ENCODE results near the gene KCTD14. TPM values are rescaled to one million over a fixed set of nuclear protein-coding genes. Genes with fewer than 3 reads are reported as not detected.

KCTD14 gene
- total and polyA plus RNA-seq, 9 of the 15 experiments (the other 6 are each of a cell fraction or from before 2014, with no cell fraction given): 0.04 to 0.30 (median 0.11) TPM; not detected in 2

GRCh38 chr11:78050964-78051831, 28.1 kb upstream of the KCTD14 start (continued):
- TF ChIP-seq DLX4 (CRISPR knock-in tag; IDR thresholded peaks at IDR 0.05) (no peak), MLLT1 (IDR thresholded peaks at IDR 0.05) (no peak), ZNF24 (IDR thresholded peaks at IDR 0.05) (no peak), ZNF280A (IDR thresholded peaks at IDR 0.05; ENCODE audit: low read depth, partially characterized antibody) (no peak), SOX6 (IDR thresholded peaks at IDR 0.05) (no peak), NFIX (CRISPR knock-in tag; IDR thresholded peaks at IDR 0.05; ENCODE audit: low read depth) (no peak), GATAD2B (IDR thresholded peaks at IDR 0.05; ENCODE audit: borderline replicate concordance) (no peak), CAMTA2 (CRISPR knock-in tag; conservative IDR thresholded peaks at IDR 0.05) (no peak), NCOR1 (IDR thresholded peaks at IDR 0.05) (0 out of 2 replicates have a peak, but pooled peaks have one; percentile 39), HMGN3 (IDR thresholded peaks at IDR 0.05; ENCODE audit: borderline replicate concordance, extremely low read depth, insufficient read length, low read depth, low read length) (no peak), ZBTB17 (CRISPR knock-in tag; IDR thresholded peaks at IDR 0.05) (no peak), HES1 (IDR thresholded peaks at IDR 0.05; ENCODE audit: low read depth) (no peak), ID3 (CRISPR knock-in tag; IDR thresholded peaks at IDR 0.05) (no peak), ID3 (tag; IDR thresholded peaks at IDR 0.05) (no peak), ZNF583 (CRISPR knock-in tag; IDR thresholded peaks at IDR 0.05) (peak; percentile 82; the same call in 1 of the 2 replicates), RBM25 (IDR thresholded peaks at IDR 0.05; ENCODE audit: low read depth, low read length, severe bottlenecking) (no peak), SMARCC2 (IDR thresholded peaks at IDR 0.05; ENCODE audit: low read depth) (0 out of 2 replicates have a peak, but pooled peaks have one; percentile 33), ZBTB49 (CRISPR knock-in tag; IDR thresholded peaks at IDR 0.05; ENCODE audit: borderline replicate concordance) (no peak), KLF1 (tag; IDR thresholded peaks at IDR 0.05) (no peak), ZNF764 (CRISPR knock-in tag; IDR thresholded peaks at IDR 0.05; ENCODE audit: low read depth) (no peak), GABPB2 (CRISPR knock-in tag; conservative IDR thresholded peaks at IDR 0.05) (no peak)
